Measurements from ENCODE around the gene CHPF. TPM values are rescaled to one million over a fixed set of nuclear protein-coding genes. Genes with fewer than 3 reads are reported as not detected.

Gene CHPF
- total RNA-seq, 2 experiments from 2014 or later, result 36.4 to 36.8 TPM

DNA sequence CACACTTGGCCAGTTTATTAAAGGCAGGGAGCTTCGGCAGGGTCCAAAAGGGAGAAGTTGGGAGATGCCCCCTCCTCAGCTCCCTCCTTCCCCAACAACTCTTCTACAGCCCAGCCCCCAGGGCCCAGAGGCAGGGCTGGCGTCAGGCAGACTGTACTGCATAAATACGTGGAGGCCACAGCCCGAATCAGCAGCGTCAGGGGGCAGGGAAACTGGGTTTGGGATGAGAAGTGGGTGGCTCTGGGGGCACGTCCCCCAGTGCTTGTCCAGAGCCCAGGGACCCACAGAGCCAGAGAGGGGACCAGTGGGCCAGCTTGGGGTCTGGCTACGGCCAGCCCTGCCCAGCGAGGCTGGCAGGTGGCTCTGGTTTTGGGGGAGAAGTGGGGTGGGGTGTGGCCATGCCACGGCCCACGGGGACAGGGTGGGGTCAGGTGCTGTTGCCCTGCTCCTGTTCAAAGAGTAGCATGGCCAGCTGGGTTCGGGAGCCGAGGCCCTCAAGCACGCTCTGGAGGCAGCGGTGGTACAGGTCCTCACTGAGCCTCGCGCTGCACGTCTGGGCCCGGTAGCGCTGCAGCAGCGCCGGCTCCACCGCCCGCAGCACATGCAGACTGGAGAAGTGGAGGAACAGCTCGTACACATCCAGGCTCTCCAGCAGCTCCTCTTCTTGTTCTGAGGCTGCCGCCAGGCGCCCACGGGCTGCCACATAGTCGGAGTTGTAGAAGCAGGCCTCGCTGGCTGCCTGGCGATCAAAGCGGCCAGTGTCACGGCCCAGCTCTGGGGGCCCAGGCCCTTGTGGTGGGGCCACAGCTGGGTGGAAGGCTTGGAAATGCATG lies 4.4 kb downstream of the CHPF start:
- CTCF ChIA-PET, result interaction anchor here (1.2 to 3.7 kb wide), 4 partner anchors 9 to 150 kb away, joined by 3 to 31 read pairs (median 14); a partner anchor contains a TSS

GRCh38 chr2:219538504-219538951 lies 5.1 kb downstream of the CHPF start:
- ChIA-PET POLR2A (no interaction called here), CTCF (interaction anchor here (3.5 to 3.7 kb wide), 2 partner anchors 9 to 104 kb away, joined by 14 to 31 read pairs; no protein-coding TSS in a partner anchor)

More for the DNA sequence above, 4.4 kb downstream of the CHPF start:
- POLR2A ChIA-PET, result no interaction called here

- POLR2A ChIA-PET, result no interaction called here
- CTCF ChIA-PET, result interaction anchor here (1.3 to 1.9 kb wide), 2 partner anchors 43 to 136 kb away, joined by 4 to 5 read pairs; a partner anchor contains a TSS
Observed at GRCh38 chr2:219537657-219538488, 5.7 kb downstream of the CHPF start.

DNA sequence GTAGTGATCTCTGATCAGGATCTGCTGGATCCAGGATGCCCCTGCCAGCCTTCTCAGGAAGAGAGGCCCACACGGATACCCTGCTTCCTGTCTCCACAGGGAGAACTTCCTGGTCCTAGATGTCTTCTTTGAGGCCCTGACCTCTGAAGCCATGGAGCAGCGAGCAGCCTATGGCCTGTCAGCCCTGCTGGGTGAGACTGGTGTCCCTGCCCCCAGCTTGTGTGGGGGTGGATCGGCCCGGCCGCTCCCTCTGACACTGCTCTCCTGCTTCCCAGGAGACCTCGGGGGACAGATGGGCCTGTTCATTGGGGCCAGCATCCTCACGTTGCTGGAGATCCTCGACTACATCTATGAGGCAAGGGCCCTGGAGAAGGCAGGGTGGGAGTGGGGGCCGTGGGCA lies 6.6 kb downstream of the CHPF start:
- CTCF ChIA-PET, result interaction anchor here (1.3 to 1.9 kb wide), 3 partner anchors 42 to 135 kb away, joined by 3 to 5 read pairs (median 4); a partner anchor contains a TSS
- POLR2A ChIA-PET, result no interaction called here

GRCh38 chr2:219536425-219536824 lies 7.2 kb downstream of the CHPF start:
- POLR2A ChIA-PET, result no interaction called here

GRCh38 chr2:219533930-219534661 lies 9.5 kb downstream of the CHPF start:
- POLR2A ChIA-PET, result no interaction called here
- CTCF ChIA-PET, result interaction anchor here (1.2 to 5.7 kb wide), 4 partner anchors 24 to 131 kb away, joined by 3 to 58 read pairs (median 4); no protein-coding TSS in a partner anchor

More at GRCh38 chr2:219536425-219536824, 7.2 kb downstream of the CHPF start:
- CTCF ChIA-PET, result interaction anchor here (1.7 to 1.9 kb wide), 2 partner anchors 41 to 60 kb away, joined by 3 to 5 read pairs; a partner anchor contains a TSS

- ChIA-PET CTCF (interaction anchor here (0.6 to 7.3 kb wide), 5 partner anchors 8 to 129 kb away, joined by 3 to 112 read pairs (median 31); partner anchors contain the start of gene GMPPA), POLR2A (no interaction called here)
Observed at GRCh38 chr2:219532378-219532649, 11.3 kb downstream of the CHPF start.

- POLR2A ChIA-PET, result no interaction called here
Observed at GRCh38 chr2:219531639-219532377, 11.8 kb downstream of the CHPF start.

GRCh38 chr2:219530048-219530963 lies 13.3 kb downstream of the CHPF start:
- CTCF ChIA-PET, result interaction anchor here (0.6 to 7.3 kb wide), 35 partner anchors 8 to 212 kb away, joined by 3 to 112 read pairs (median 5); partner anchors contain the start of genes CHPF, DES, DNPEP and GMPPA
- POLR2A ChIA-PET, result no interaction called here

More at GRCh38 chr2:219531639-219532377, 11.8 kb downstream of the CHPF start:
- CTCF ChIA-PET, result interaction anchor here (0.6 to 7.3 kb wide), 6 partner anchors 8 to 129 kb away, joined by 3 to 112 read pairs (median 20); partner anchors contain the start of genes CHPF, GMPPA and TMEM198

DNA sequence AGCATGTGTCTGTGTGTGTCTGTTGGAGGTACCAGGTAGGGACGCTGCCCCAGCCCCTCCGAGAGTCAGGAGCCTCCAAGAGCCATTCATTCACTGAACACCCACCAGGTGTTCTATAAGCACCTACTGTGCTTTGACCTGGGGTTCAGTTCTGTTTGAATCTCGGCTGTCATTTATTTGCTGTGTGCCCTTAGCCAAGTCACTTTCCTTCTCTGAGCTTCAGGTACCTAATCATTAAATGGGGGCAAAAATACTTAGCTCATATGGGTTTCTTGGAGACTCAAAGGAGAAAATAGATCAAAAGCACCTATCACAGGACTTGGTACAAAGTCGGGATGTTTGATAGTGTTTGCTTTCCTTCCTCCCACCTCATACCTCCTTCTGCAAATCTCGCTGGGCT lies 16.1 kb downstream of the CHPF start:
- ChIA-PET POLR2A (no interaction called here), CTCF (interaction anchor here (1.1 to 7.3 kb wide), 5 partner anchors 13 to 59 kb away, joined by 3 to 112 read pairs (median 5); partner anchors contain the start of gene GMPPA)

DNA sequence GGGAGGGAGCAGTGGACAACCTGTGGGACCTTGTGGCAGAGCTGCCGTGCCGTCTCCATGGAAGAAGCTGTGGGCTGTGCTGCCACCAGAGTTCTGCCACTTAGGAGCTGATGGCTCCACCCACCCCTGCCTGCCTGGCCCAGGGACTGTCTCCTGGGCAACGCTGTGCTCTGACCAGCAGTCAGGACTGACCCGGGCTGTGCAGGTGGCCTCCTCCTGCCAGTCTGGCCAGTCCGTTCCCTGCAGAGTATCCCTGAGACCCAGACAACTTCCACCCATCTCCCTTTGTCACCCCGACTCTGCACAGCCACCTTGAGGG lies 16.6 kb downstream of the CHPF start:
- ChIA-PET POLR2A (no interaction called here), CTCF (interaction anchor here (0.5 to 7.3 kb wide), 4 partner anchors 13 to 126 kb away, joined by 3 to 112 read pairs (median 17); partner anchors contain the start of gene GMPPA)

DNA sequence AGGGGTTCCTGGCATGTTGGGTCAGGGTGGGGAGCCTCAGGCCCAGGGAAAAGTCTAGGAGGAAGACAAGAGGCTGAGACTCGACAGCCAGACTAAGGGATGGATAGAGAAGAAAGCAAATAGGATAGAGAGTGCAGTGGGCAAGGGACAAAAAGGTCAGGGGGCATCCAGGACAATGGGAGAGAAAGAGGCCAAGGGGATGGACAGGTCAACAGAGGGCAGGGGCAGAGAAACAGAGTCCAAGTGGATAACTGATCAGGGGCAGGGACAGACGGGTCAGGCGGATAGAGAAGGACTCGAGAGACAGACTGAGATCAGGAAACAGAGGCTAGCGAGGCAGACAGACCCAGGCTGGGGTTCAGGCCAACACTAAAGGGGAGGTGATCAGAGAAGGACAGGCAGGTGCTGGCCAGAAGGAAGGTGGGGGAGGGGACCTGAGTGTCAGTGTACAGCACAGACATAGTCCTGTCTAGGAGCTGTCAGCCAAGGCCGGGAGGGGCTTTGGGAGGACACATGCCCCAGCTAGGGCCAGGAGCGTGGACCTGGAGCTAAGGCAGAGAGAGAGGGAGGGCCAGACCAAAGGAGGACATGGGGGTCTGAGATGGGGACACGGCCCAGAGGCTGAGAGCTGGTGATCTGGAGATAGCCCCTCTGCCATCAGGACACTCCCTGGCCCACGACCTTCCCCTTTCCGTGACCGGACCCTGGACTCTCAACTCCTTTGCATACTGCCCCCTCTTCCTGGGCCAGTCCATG lies 17.1 kb downstream of the CHPF start:
- ChIA-PET CTCF (interaction anchor here (0.5 to 7.3 kb wide), 3 partner anchors 17 to 126 kb away, joined by 3 to 112 read pairs (median 3); partner anchors contain the start of gene GMPPA), POLR2A (no interaction called here)

- POLR2A ChIA-PET, result no interaction called here
- CTCF ChIA-PET, result interaction anchor here (1.0 to 7.3 kb wide), 2 partner anchors 31 to 41 kb away, joined by 3 to 112 read pairs; partner anchors contain the start of gene GMPPA
Observed at GRCh38 chr2:219525533-219526232, 17.9 kb downstream of the CHPF start.

- ChIA-PET CTCF (interaction anchor here (1.0 to 2.0 kb wide), 2 partner anchors 40 to 122 kb away, joined by 3 to 6 read pairs; no protein-coding TSS in a partner anchor), POLR2A (no interaction called here)
Observed at GRCh38 chr2:219524817-219525216, 18.8 kb downstream of the CHPF start.

GRCh38 chr2:219523031-219523671 lies 20.5 kb downstream of the CHPF start:
- POLR2A ChIA-PET, result no interaction called here
- CTCF ChIA-PET, result interaction anchor here (0.7 to 2.0 kb wide), 6 partner anchors 13 to 120 kb away, joined by 3 to 6 read pairs (median 4); partner anchors contain the start of genes CHPF and GMPPA

All from activated CD8-positive, alpha-beta memory T cell treated with anti-CD3 and anti-CD28 coated beads for 36 hours (primary cell).